Activated CD4-positive, alpha-beta T cell treated with anti-CD3 and anti-CD28 coated beads, Interleukin-2, Interleukin-6, amounts not matched to agents 100 ng/mL and 50 ng/mL, durations not matched to agents 16 hours and 8 hours (primary cell): Measurements from ENCODE around the gene ARL5A.
"Not testable (repeated sequence)": the region's sequence is repeated elsewhere in the genome, so short reads cannot be mapped to it uniquely, and the experiment has no call there.

Experiments
- DNase-seq: peaks from one replicate; pipeline ENCODE4 v3.0.0-alpha.2; 2020

Gene ARL5A

GRCh38 chr2:151794422-151794821 is 33.8 kb downstream of the ARL5A start:
- not testable (repeated sequence) for DNase-seq

DNA sequence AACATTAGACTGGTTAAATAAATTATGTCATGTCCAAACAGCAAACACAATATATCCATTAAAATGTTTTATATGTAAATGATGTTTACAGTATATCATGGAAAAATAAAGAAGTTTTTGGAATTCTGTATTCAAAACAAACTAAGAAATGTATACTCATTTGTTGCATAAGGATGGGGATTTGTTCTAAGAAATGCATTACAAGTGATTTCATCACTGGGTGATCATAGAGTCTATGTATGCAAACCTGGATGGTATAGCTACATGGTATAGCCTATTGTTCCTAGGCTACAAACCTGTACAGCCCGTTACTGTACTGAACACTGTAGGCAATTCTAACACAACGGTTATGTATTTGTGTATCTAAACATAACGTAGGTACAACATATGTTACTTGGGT is 35.1 kb downstream of the ARL5A start:
- DNase-seq: no peak

DNA sequence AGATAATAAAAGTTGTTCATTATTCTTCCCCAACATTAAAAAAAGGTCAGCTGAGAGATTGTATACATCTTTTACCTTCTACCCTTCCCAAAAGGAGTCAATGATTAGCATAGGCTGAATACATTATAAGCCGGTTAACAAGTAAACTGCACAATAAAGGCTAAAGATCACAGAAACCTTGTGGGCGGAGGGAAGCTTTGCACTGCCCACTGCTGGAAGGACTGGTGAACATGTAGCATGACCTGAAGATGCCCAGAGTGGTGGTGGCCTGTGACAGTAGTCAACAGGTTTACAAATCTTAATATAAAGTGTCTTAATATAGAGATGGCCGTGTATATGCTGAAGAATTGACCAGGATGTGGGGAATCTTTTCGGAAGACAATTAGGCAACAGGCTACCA is 35.6 kb downstream of the ARL5A start:
- DNase-seq: no peak

GRCh38 chr2:151791545-151791944 is 36.7 kb downstream of the ARL5A start:
- no peak for DNase-seq

- DNase-seq: no peak
Observed at GRCh38 chr2:151790689-151791088, 37.5 kb downstream of the ARL5A start.

DNA sequence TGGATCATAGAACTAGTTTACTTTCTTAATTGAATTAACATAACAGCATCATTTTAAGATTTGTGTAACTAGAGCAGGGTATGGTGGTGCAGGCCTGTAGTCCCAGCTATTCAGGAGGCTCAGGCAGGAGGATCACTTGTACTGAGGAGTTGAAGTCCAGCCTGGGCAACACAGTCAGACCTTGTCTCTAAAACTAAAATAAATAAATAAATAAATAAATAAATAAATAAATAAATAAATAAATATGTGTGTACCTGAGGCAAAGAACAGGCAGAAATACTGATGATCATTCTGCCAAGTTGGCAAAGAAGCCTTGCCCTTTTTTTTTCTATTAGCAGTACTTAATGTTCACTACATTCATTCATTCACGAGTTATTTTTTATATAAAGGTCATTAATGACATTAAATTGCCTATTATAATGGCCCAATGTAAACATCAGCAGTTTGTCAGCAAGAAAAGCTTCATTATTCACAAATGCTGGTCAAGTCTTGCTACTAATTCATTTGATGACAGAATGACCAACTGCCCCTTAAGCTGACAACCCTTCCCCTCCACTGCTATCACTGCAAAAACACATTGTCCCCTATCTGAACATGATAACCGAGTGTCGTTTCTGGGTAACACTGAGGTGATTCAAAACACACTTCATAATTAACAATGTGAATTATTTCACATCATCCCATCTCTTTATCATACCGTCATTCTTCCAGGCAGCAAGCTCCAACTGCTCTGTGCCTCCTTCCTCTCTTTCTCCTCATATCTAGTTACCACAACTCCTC is 39.0 kb downstream of the ARL5A start:
- DNase-seq: no peak

GRCh38 chr2:151786483-151786882 is 41.7 kb downstream of the ARL5A start:
- DNase-seq: no peak

GRCh38 chr2:151786077-151786476 is 42.1 kb downstream of the ARL5A start:
- DNase-seq: no peak

DNA sequence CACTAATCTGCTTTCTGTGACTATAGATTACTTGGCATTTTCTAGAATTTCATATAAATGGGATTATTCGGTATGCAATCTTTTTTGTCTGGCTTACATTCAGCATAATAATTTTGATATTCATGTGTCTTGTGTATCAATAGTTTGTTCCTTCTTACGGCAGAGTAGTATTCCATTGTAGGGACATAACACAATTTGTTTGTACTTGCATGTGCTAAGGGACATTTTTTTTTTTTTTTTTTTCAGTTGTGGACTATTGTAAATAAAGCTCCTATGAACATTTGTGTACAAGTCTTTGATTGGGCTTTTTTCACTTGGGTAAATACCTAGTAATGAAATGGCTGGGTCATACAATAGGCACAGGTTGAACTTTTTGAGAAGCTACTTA is 45.1 kb downstream of the ARL5A start:
- DNase-seq: no peak

- no peak for DNase-seq
Observed at GRCh38 chr2:151782378-151783132, 45.7 kb downstream of the ARL5A start.

GRCh38 chr2:151781642-151782041 is 46.6 kb downstream of the ARL5A start:
- DNase-seq: no peak

DNA sequence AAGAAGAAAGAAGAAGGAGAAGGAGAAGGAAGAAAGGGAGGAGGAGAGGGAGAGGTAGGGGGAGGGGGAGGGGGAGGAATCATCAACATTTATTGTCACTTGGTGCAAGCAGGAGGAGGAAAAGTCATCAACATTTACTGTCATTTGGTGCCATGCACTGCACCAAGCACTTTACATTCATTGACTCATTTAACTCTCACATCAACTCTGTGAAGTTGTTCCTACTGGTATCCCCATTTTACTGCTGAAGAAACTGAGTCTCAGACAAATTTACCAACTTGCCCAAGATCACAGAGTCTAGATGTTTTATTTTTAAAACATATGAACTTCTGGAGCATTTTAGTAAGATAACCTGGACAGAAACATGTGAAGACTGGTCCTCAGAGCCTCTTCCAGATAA is 47.3 kb downstream of the ARL5A start:
- no peak for DNase-seq

DNA sequence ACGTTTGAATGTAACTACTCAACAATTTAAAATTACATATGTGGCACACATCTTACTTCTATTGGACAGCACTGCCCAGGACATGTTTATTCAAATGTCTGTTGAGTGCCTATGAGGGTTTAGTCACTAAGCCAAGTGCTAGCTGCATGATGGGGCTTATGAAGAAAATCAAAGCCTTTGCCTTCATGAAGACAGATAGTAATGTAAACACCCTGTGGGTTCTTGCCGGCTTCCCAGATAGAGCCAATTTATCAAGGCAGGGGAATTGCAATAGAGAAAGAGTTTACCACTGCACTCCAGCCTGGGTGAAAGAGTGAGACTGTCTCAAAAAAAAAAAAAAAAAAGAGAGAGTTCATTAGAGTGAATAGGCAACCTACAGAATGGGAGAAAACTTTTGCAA is 50.3 kb downstream of the ARL5A start:
- DNase-seq: no peak

GRCh38 chr2:151777487-151777886 is 50.7 kb downstream of the ARL5A start:
- DNase-seq: no peak

DNA sequence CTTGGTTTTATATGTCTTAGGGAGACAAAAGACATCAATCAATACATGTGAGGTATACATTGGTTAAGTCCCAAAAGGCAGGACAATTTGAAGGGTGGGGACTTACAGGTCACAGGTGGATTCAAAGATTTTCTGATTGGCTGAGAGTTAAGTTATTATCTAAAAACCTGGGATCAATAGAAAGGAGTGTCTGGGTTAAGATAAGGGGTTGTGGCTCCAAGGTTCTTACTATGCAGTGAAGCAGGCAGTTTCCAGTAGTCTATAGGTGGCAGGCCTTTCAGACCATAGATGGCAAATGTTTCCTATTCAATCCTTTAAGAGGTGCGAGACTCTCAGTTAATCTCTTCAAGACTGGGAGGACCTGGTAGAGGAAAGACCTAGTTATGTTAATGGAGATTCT is 51.9 kb downstream of the ARL5A start:
- DNase-seq: no peak

GRCh38 chr2:151775057-151775740 is 53.0 kb downstream of the ARL5A start:
- DNase-seq: no peak

DNA sequence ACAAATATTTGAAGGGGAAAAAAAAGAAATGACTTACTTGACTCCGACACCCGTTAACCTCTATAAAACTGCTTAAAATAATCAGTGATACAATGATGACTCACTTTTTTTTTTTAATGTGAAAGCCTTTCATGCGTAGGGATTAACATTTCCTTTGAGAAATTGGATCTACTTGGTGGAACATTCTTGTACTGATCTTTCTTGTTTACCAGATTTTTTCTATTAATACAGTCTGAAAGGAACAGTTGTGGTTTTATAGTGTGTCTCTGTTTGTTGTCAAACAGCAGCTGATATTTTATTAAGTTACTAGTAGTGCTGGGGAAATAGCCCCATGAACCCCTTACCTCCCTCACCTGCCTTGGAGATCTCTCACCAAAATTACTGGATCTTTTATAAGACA is 53.7 kb downstream of the ARL5A start:
- DNase-seq: no peak

- DNase-seq: no peak
Observed at GRCh38 chr2:151771599-151772358, 56.4 kb downstream of the ARL5A start.

GRCh38 chr2:151770995-151771394 is 57.2 kb downstream of the ARL5A start:
- no peak for DNase-seq

GRCh38 chr2:151769606-151770005 is 58.6 kb downstream of the ARL5A start:
- DNase-seq: no peak

DNA sequence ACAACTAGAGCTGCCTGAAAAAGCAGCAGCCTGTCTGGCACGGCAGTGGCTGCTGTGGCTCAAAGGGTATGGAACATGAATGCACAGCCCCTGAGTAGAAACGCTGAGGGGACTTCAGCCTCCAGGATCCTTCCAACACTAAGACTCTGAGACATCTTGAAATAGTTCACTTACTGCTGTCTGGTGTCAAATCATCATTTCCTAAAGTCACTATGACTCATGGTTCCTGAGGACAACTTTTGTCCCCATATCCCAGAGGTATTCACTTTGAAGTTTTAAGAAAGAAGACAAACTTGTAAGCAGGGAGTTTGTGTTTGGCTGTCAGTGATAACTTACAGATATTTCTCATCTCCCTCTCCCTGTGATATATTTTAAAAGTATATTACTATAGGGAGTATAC is 60.7 kb downstream of the ARL5A start:
- DNase-seq: peak; percentile 5

GRCh38 chr2:151766437-151767153 is 61.6 kb downstream of the ARL5A start:
- DNase-seq: peak; percentile 69
